ENCODE results near the gene USP24.

DNA sequence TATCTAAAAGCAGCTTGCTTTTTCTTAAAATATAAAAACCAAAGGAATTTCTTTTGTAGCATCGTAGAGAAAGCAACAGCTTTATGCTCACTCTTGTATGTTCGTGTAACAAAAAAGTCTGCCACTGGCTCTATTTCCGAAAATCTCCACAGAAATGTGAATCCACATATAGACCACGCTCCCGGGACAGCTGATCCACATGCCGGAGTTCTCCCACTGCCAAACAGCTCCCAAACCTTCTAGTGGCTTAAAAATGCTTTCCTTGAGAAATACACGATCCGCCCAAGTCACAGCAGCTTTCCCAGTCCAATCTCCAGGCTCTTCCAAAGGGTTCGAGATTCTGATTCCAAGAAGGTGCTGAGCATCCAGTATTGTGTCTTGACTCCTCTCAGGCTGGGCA, 146.5 kb downstream of the USP24 start:
- TF ChIP-seq, protein P1, sequence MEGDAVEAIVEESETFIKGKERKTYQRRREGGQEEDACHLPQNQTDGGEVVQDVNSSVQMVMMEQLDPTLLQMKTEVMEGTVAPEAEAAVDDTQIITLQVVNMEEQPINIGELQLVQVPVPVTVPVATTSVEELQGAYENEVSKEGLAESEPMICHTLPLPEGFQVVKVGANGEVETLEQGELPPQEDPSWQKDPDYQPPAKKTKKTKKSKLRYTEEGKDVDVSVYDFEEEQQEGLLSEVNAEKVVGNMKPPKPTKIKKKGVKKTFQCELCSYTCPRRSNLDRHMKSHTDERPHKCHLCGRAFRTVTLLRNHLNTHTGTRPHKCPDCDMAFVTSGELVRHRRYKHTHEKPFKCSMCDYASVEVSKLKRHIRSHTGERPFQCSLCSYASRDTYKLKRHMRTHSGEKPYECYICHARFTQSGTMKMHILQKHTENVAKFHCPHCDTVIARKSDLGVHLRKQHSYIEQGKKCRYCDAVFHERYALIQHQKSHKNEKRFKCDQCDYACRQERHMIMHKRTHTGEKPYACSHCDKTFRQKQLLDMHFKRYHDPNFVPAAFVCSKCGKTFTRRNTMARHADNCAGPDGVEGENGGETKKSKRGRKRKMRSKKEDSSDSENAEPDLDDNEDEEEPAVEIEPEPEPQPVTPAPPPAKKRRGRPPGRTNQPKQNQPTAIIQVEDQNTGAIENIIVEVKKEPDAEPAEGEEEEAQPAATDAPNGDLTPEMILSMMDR (IDR thresholded peaks at IDR 0.05; ENCODE audit: extremely low read depth in 1 of 2, insufficient read depth in 1 of 2, low read depth in 1 of 2, low read length in 2 of 2), result no peak
- TF ChIP-seq EZH2 (IDR thresholded peaks at IDR 0.05; ENCODE audit: borderline replicate concordance, low read depth, low read length, severe bottlenecking) (no peak), POLR2A (IDR thresholded peaks at IDR 0.05; ENCODE audit: low read depth, low read length) (no peak), JUN (IDR thresholded peaks at IDR 0.05; ENCODE audit: borderline replicate concordance, insufficient read depth, insufficient read length, low read depth) (no peak), POLR2AphosphoS5 (IDR thresholded peaks at IDR 0.05; ENCODE audit: insufficient read depth, low read depth, low read length) (no peak)

Data from endothelial cell of umbilical vein (primary cell).